PFSK-1 (cell line): ENCODE measurements around the gene S100P.

Experiments
- FOXP2 ChIP-seq: optimal IDR thresholded peaks from 2 replicates; pipeline ENCODE3; 2011; ENCODE audit warnings: borderline replicate concordance, control low read depth, inconsistent platforms; ENCODE audit not compliant: insufficient read depth; ENCODE audit errors: extremely low read length, extremely low read depth
- POLR2AphosphoS5 ChIP-seq: IDR thresholded peaks from 2 replicates; pipeline ENCODE4 v1.6.1; 2012; ENCODE audit warnings: low read depth, mild to moderate bottlenecking, control low read depth, low read length, moderate library complexity
- SIN3A ChIP-seq: IDR thresholded peaks from 2 replicates; pipeline ENCODE4 v1.6.1; 2012; ENCODE audit warnings: mild to moderate bottlenecking, low read length, moderate library complexity, borderline replicate concordance; ENCODE audit not compliant: insufficient read depth
- TAF1 ChIP-seq: IDR thresholded peaks from 2 replicates; pipeline ENCODE4 v1.6.1; 2012; ENCODE audit warnings: low read length, control low read depth, borderline replicate concordance; ENCODE audit not compliant: insufficient read depth
- TF ChIP-seq, protein P1 (sequence below), 2 experiments: IDR thresholded peaks; 2 replicates each; pipeline versions ENCODE4 v1.6.1 to v1.8.0; 2011 to 2012; ENCODE audit warnings: low read depth in 2 of 2, low read length in 2 of 2, control low read depth in 1 of 2, inconsistent platforms in 1 of 2, mild to moderate bottlenecking in 1 of 2, moderate library complexity in 1 of 2; ENCODE audit not compliant: insufficient read depth in 1 of 2

- peak; percentile 46; the same call in 1 of the 2 replicates for TF ChIP-seq POLR2AphosphoS5
- TF ChIP-seq, protein P1, sequence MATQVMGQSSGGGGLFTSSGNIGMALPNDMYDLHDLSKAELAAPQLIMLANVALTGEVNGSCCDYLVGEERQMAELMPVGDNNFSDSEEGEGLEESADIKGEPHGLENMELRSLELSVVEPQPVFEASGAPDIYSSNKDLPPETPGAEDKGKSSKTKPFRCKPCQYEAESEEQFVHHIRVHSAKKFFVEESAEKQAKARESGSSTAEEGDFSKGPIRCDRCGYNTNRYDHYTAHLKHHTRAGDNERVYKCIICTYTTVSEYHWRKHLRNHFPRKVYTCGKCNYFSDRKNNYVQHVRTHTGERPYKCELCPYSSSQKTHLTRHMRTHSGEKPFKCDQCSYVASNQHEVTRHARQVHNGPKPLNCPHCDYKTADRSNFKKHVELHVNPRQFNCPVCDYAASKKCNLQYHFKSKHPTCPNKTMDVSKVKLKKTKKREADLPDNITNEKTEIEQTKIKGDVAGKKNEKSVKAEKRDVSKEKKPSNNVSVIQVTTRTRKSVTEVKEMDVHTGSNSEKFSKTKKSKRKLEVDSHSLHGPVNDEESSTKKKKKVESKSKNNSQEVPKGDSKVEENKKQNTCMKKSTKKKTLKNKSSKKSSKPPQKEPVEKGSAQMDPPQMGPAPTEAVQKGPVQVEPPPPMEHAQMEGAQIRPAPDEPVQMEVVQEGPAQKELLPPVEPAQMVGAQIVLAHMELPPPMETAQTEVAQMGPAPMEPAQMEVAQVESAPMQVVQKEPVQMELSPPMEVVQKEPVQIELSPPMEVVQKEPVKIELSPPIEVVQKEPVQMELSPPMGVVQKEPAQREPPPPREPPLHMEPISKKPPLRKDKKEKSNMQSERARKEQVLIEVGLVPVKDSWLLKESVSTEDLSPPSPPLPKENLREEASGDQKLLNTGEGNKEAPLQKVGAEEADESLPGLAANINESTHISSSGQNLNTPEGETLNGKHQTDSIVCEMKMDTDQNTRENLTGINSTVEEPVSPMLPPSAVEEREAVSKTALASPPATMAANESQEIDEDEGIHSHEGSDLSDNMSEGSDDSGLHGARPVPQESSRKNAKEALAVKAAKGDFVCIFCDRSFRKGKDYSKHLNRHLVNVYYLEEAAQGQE (IDR thresholded peaks at IDR 0.05; ENCODE audit: insufficient read depth in 1 of 2, low read depth in 2 of 2, low read length in 2 of 2), result no peak
- peak; percentile 95; the same call in 1 of the 2 replicates for TF ChIP-seq TAF1
- TF ChIP-seq SIN3A, result peak; percentile 26; the same call in 1 of the 2 replicates
- TF ChIP-seq FOXP2, result peak; percentile 37
Measured at GRCh38 chr4:6673660-6674499, 19.8 kb upstream of the S100P start.
